ENCODE data around the gene NDC1. TPM values are rescaled to one million over a fixed set of nuclear protein-coding genes. Genes with fewer than 3 reads are reported as not detected.

The NDC1 gene
- total and polyA plus RNA-seq, 2 of the 4 experiments (the other 2 are of a cell fraction): 11.8 to 33.9 TPM

DNA sequence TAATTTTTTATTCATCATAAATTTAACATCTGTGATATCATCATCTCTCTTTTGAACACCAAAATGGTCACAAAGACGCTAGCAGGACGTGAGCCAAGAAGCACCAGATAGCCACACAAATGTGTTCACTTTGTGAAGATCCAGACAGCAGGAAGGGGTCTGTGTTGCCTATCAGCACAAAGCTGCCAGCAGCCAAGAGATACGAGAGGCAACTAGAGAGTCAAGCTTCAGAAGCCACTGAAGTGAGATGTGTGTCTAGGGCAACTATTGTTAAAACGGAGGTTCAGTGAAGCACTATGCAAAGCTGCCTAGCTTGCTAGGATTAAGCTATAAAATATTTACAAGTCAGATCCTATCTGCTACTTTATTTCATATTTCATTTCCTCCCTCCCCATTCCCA lies 45.3 kb downstream of the NDC1 start:
- Histone ChIP-seq H2BK120ac (ENCODE audit: low read depth, low read length) (no peak overlapping the region), H3K18ac (ENCODE audit: low read depth, low read length) (no peak overlapping the region), H3K4ac (ENCODE audit: low read depth, low read length) (no peak overlapping the region), H3K36me3 (ENCODE audit: control insufficient read depth, insufficient read depth, low read length) (peaks cover 3% of the 10 kb centered on the region; the same call in 1 of the 2 replicates), H2BK5ac (ENCODE audit: low read depth, low read length, poor library complexity, severe bottlenecking) (no peak overlapping the region), H3K4me3 (ENCODE audit: insufficient read depth, low read depth, low read length) (no peak overlapping the region), H4K8ac (ENCODE audit: low read depth in 2 of 2, low read length in 2 of 2) (no peak overlapping the region), H2BK20ac (ENCODE audit: low read depth, low read length) (no peak overlapping the region), H2BK15ac (ENCODE audit: low read depth, low read length) (no peak overlapping the region), H3K56ac (ENCODE audit: extremely low read depth, insufficient read depth, low read length) (no peak overlapping the region), H3K4me2 (ENCODE audit: low read depth, low read length) (no peak overlapping the region), H3K27me3 (ENCODE audit: control insufficient read depth, insufficient read depth, low read length) (no peaks in the 10 kb centered on the region), H3K9ac (ENCODE audit: low read depth, low read length) (no peak overlapping the region), H2AFZ (replicated peaks; ENCODE audit: low read length, poor library complexity) (no peak overlapping the region), H3K9me1 (ENCODE audit: insufficient read depth, low read length) (peaks cover 7% of the 10 kb centered on the region), H2AK5ac (ENCODE audit: low read depth, low read length) (no peak overlapping the region), H3K79me1 (ENCODE audit: low read depth in 1 of 2, low read length in 2 of 2) (0 out of 4 replicates have a peak, but pooled peaks cover 2 to 3% of the 10 kb centered on the region in 2 experiments), H2AK9ac (replicated peaks; ENCODE audit: low read depth, low read length, poor library complexity) (no peak overlapping the region), H3K23ac (ENCODE audit: low read depth, low read length) (no peak overlapping the region), H3K14ac (replicated peaks; ENCODE audit: low read depth, low read length) (no peak overlapping the region), H4K91ac (ENCODE audit: insufficient read depth, low read depth, low read length) (no peak overlapping the region), H4K5ac (ENCODE audit: low read depth, low read length) (no peak overlapping the region), H3K9me3 (ENCODE audit: control insufficient read depth, insufficient read depth, low read length) (no peaks in the 10 kb centered on the region), H3K27ac (ENCODE audit: insufficient read depth, low read length) (no peak overlapping the region), H4K20me1 (ENCODE audit: insufficient read depth, low read length) (no peaks in the 10 kb centered on the region), H3K4me1 (ENCODE audit: control insufficient read depth, insufficient read depth, low read length) (no peaks in the 10 kb centered on the region)
- intact Hi-C loops (cut with micrococcal nuclease) (no loop called here), in situ Hi-C loops (cut with MboI; ENCODE audit: low sequenced_read_pairs) (no loop called here), dilution Hi-C loops (cut with HindIII; ENCODE audit: low sequenced_read_pairs, unreplicated experiment) (no loop called here)
- CTCF ChIA-PET: no interaction called here
- POLR2A ChIA-PET (ENCODE audit: unreplicated experiment): no interaction called here
- DNase-seq (no peak), ATAC-seq (ENCODE audit: low read depth) (no peak)
- no TSS peak for BruUV-seq (replicated peaks)
- no CpG with 5 or more reads among the region's 4 CpGs for WGBS, 2 experiments (ENCODE audit: extremely low coverage in 2 of 2, insufficient read length in 1 of 2)
- TF ChIP-seq, protein P1, sequence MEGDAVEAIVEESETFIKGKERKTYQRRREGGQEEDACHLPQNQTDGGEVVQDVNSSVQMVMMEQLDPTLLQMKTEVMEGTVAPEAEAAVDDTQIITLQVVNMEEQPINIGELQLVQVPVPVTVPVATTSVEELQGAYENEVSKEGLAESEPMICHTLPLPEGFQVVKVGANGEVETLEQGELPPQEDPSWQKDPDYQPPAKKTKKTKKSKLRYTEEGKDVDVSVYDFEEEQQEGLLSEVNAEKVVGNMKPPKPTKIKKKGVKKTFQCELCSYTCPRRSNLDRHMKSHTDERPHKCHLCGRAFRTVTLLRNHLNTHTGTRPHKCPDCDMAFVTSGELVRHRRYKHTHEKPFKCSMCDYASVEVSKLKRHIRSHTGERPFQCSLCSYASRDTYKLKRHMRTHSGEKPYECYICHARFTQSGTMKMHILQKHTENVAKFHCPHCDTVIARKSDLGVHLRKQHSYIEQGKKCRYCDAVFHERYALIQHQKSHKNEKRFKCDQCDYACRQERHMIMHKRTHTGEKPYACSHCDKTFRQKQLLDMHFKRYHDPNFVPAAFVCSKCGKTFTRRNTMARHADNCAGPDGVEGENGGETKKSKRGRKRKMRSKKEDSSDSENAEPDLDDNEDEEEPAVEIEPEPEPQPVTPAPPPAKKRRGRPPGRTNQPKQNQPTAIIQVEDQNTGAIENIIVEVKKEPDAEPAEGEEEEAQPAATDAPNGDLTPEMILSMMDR (conservative IDR thresholded peaks at IDR 0.05; ENCODE audit: low read depth, low read length): no peak
- no peak for TF ChIP-seq POLR2A (IDR thresholded peaks at IDR 0.05; ENCODE audit: low read depth, low read length)

All from IMR-90 (cell line).